NT2/D1 (cell line): ENCODE results near the gene TBL1XR1.
"Not testable (repeated sequence)": the region's sequence is repeated elsewhere in the genome, so short reads cannot be mapped to it uniquely, and the experiment has no call there.

Experiments
- YY1 ChIP-seq: IDR thresholded peaks from 2 replicates; pipeline ENCODE4 v1.6.1; 2011; ENCODE audit not compliant: insufficient read length, insufficient read depth
- ZNF274 ChIP-seq: IDR thresholded peaks from 2 replicates; pipeline ENCODE4 v1.6.1; 2011; ENCODE audit warnings: mild to moderate bottlenecking, low read depth, low read length

- TF ChIP-seq ZNF274, YY1: not testable (repeated sequence)
Measured at GRCh38 chr3:177188325-177188724, 9.0 kb downstream of the TBL1XR1 start.
